Activated naive CD4-positive, alpha-beta T cell treated with anti-CD3 and anti-CD28 coated beads for 36 hours (primary cell): ENCODE measurements around the gene IFNGR1. TPM values are rescaled to one million over a fixed set of nuclear protein-coding genes. Genes with fewer than 3 reads are reported as not detected.

Source experiments
- CTCF ChIA-PET: fragments of 350-600 bp; sonication (Branson Sonifier 250); formaldehyde crosslinking; loops from one replicate; lab custom pipeline; 2021; ENCODE audit warnings: antibody characterized with exemption; lab: Charles Lee
- DNase-seq: peaks from one replicate; pipeline ENCODE4 v3.0.0-alpha.2; 2020
- H3K27ac Mint-ChIP-seq: one replicate; pipeline ENCODE4 v1.8.0; 2021; ENCODE audit warnings: mild to moderate bottlenecking, mixed read lengths
- H3K27me3 Mint-ChIP-seq: one replicate; pipeline ENCODE4 v1.8.0; 2021; ENCODE audit warnings: low read depth, mixed read lengths
- H3K36me3 Mint-ChIP-seq: one replicate; pipeline ENCODE4 v1.8.0; 2021; ENCODE audit warnings: low read depth, mixed read lengths
- H3K4me1 Mint-ChIP-seq: one replicate; pipeline ENCODE4 v1.8.0; 2021; ENCODE audit warnings: low read depth, mixed read lengths
- H3K4me3 Mint-ChIP-seq: one replicate; pipeline ENCODE4 v1.8.0; 2021; ENCODE audit warnings: mild to moderate bottlenecking, moderate library complexity, mixed read lengths
- H3K9me3 Mint-ChIP-seq: one replicate; pipeline ENCODE4 v1.8.0; 2021; ENCODE audit warnings: mixed read lengths
- intact Hi-C: fragments of 100-400 bp; cut with micrococcal nuclease; formaldehyde crosslinking; loops from one replicate; pipeline ENCODE4 v1.15.1; 2023
- total RNA-seq, 2 experiments: library from RNA; stranded (reverse); gene quantifications; one replicate each; pipeline ENCODE4 v1.2.3, GENCODE V29; 2021

Gene IFNGR1
- total RNA-seq = 10 to 100 TPM; 25.5 to 26.4 TPM

DNA sequence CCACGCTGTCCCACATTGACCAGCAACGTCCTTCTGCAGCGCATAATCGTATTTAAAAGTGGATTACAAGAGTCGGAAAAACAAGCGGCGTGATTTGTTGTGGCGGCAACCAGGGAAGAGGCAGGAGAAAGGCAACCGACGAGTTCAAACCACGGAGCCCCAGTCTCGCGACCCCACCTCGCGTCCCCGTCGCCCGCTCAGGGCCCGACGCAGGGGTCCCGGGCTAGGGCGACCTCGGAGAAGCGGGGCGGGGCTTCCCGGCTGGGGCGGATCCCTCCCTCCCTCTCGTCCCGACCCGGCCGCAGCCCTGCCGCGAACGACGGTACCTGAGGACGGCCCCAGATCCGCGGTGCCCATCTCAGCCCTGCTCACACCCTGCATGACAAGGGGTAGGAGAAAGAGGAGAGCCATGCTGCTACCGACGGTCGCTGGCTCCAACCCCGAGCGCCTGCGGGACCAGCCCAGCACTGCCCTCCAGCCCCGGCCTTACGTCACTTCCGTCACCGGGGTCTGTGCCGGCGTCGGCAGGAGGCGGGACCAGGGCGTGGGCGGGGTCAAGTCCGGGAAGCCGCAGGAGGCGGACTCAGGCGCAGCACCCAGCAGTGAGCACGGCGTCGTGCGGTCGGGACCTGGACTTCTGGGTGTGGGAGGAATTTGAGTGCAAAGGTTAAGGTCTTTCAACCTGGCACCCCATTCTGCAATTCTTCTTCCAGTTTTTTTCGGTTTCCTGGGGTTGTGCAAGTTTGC, at the start of gene IFNGR1:
Gene IFNGR1, minus strand, starts transcription at position 469 of the 747 bp plus-strand sequence. Its CDS starts 58 bp downstream, at position 411.
- peaks cover 49% of the 10 kb centered on the region for H3K4me1 Mint-ChIP-seq
- peak within 1 kb of the TSS; percentile 94 for H3K27ac Mint-ChIP-seq
- peaks cover 4% of the 10 kb centered on the region for H3K36me3 Mint-ChIP-seq
- no peaks in the 10 kb centered on the region for H3K9me3 Mint-ChIP-seq
- CTCF ChIA-PET = interaction anchor here (0.6 kb wide), 1 partner anchor 1216 kb away, joined by 3 read pairs; no protein-coding TSS in a partner anchor
- peak; percentile 97 for DNase-seq
- no peaks in the 10 kb centered on the region for H3K27me3 Mint-ChIP-seq
- peak within 1 kb of the TSS; percentile 93 for H3K4me3 Mint-ChIP-seq
- intact Hi-C loops = loop anchor here (1.0 to 5.0 kb wide), 11 partner anchors 15 to 1722 kb away; partner anchors contain the start of genes AHI1, BCLAF1, PEX7 and SLC35D3

DNA sequence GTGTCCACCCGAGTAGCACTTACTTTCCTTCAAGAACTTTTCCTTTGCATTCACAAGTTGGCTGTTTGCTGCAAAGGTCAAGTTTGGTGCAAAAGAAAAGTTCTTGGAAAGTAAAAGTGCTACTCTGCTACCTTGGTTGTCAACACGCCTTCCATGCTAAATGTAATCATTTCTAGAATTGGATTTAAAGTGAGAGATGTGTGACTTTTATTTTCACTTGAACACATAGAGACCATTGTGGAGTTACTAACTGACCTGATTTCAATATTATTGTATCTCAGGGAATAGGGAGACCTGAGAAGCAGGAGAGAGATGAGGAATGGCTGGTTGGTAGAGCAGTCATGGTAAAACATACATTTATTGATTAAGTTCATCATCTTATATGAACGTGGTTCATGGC, 49.7 kb upstream of the IFNGR1 start:
- Mint-ChIP-seq H3K27ac (no peak overlapping the region), H3K4me3 (no peak overlapping the region), H3K4me1 (no peaks in the 10 kb centered on the region), H3K9me3 (no peaks in the 10 kb centered on the region), H3K27me3 (peaks cover 13% of the 10 kb centered on the region), H3K36me3 (no peaks in the 10 kb centered on the region)
- intact Hi-C loops = no loop called here
- CTCF ChIA-PET = interaction anchor here (1.6 to 1.9 kb wide), 2 partner anchors 46 to 147 kb away, joined by 4 to 5 read pairs; no protein-coding TSS in a partner anchor
- DNase-seq = no peak

DNA sequence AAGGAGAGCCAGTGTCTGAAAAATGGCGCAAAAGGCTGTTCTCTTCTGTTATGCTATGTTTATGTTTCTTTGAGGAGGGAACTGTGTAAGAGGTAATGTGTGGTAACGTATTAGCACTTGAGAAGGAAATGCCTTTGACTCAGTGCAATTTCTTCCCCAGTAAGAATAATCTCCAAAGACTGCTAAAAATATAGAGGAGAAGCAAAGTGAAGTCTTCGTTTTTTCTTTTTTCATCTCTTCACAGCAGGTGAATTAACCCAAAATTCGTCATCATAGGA, 47.1 kb upstream of the IFNGR1 start:
- intact Hi-C loops = no loop called here
- Mint-ChIP-seq H3K4me3 (no peak overlapping the region), H3K9me3 (no peaks in the 10 kb centered on the region), H3K27ac (no peak overlapping the region), H3K4me1 (no peaks in the 10 kb centered on the region), H3K27me3 (peaks cover 14% of the 10 kb centered on the region), H3K36me3 (no peaks in the 10 kb centered on the region)
- no peak for DNase-seq
- CTCF ChIA-PET = no interaction called here

DNA sequence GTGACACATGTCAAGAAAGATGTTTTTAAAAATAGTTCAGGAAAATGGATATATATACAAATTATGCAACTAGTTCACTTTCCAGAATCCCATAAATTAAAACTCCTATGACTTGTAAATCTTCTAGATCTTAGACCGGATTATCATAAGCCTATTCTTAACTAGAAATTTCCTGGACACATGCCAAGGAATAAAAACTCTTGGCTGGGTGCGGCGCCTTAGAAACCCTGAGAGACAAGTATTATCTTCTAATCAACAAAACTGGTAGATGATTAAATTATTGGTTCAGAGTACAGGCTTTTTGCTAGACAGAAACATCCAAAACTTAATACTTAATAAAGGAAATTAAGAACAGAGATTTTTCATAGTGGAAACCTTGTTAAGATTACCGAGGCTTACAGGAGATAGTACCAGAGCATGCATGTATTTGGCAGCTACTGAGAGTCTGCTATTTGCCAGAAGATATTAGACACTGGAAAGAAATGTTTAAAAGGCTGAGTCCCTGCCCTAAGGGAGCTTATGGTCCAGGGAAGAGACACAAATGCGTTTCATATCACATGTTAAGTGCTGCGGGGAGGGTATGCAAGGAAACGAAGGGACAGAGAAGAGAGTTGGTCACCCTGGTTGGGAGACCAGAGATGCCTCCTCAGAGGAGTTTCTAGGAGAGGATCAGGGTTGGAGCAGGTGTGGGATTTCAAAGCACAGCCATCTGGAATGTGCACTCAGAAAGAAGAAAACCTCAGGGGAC, 46.5 kb upstream of the IFNGR1 start:
- CTCF ChIA-PET = no interaction called here
- no peak for DNase-seq
- Mint-ChIP-seq H3K9me3 (no peaks in the 10 kb centered on the region), H3K4me3 (no peak overlapping the region), H3K36me3 (no peaks in the 10 kb centered on the region), H3K4me1 (no peaks in the 10 kb centered on the region), H3K27ac (no peak overlapping the region), H3K27me3 (peaks cover 14% of the 10 kb centered on the region)
- intact Hi-C loops = no loop called here

DNA sequence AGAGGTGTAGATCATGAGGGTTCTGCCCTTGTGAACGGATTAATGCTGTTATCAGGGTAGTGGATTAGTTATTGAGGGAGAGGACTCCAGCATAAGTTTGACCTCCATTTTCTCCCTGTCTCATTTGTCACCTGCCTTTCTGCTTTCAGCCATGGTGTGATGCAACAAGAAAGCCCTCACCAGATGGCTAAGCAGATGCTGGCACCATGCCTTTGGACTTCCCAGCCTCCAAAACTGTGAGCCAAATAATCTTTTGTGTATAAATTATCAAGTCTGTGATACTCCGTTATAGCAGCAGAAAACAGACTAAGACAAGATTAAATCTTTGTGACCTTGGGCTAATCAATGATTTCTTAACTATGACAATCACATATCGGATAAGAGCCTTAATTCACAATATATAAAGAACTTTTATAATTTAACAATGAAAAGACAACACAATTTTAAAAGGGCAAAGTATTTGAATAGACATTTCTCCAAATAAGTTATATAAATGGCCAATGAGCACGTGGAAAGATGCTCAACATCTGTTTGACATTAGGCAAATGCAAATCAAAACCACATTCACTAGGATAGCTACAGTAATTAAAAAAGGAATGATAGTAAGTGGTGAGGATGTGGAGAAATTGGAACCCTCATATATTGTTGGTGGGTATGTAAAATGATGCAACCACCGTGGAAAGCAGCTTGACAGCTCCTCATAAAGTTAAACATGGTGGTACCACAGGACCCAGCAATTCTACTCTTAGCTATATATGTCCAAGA, 45.3 kb upstream of the IFNGR1 start:
- Mint-ChIP-seq H3K27ac (no peak overlapping the region), H3K4me3 (no peak overlapping the region), H3K4me1 (no peaks in the 10 kb centered on the region), H3K9me3 (no peaks in the 10 kb centered on the region), H3K36me3 (no peaks in the 10 kb centered on the region), H3K27me3 (peaks cover 14% of the 10 kb centered on the region)
- intact Hi-C loops = loop anchor here (5.0 kb wide), 1 partner anchor 62 kb away; no protein-coding TSS in a partner anchor
- CTCF ChIA-PET = interaction anchor here (0.6 kb wide), 1 partner anchor 322 kb away, joined by 3 read pairs; no protein-coding TSS in a partner anchor
- DNase-seq = no peak

DNA sequence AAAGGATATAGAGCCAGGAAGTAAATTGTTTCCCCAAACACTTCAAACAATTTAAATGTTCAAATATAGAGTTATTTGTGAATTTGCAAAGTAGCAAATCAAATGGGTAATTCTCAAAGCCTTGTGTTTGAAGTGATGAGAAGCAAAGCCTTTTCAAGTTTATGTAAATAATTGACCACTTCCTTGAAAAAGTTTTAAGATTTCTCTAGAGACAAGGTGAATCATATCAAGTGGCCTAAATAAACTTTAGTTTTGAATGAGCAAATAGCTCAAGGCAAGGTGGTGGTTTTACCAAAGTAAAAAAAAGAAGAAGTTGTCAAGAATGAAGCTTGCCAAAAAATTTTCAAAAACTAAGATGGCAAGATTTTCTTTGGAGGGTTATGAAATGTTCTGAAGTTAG, 42.6 kb upstream of the IFNGR1 start:
- H3K36me3 Mint-ChIP-seq = no peaks in the 10 kb centered on the region
- peaks cover 12% of the 10 kb centered on the region for H3K27me3 Mint-ChIP-seq
- H3K4me3 Mint-ChIP-seq = no peak overlapping the region
- intact Hi-C loops = loop anchor here (5.0 kb wide), 1 partner anchor 59 kb away; no protein-coding TSS in a partner anchor
- H3K9me3 Mint-ChIP-seq = no peaks in the 10 kb centered on the region
- DNase-seq = no peak
- CTCF ChIA-PET = no interaction called here
- no peaks in the 10 kb centered on the region for H3K4me1 Mint-ChIP-seq
- H3K27ac Mint-ChIP-seq = no peak overlapping the region

DNA sequence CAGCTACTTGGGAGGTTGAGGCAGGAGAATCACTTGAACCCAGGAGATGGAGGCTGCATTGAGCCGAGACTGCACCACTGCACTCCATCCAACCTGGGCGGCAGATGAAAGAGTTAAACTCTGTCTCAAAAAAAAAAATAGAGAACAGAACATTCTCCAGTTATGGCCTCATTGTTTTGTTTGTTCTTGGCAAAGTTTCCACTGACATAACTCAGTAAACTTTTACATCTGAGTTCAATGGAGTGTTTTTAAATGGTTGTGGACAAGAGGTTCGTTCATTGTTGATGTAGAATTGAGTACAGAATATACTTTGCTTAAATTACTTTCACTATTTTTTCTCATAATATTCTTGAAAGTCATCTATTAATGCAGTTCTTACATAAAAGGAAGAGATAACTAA, 42.2 kb upstream of the IFNGR1 start:
- intact Hi-C loops = loop anchor here (5.0 kb wide), 1 partner anchor 59 kb away; no protein-coding TSS in a partner anchor
- H3K27ac Mint-ChIP-seq = no peak overlapping the region
- peaks cover 12% of the 10 kb centered on the region for H3K27me3 Mint-ChIP-seq
- CTCF ChIA-PET = interaction anchor here (1.4 kb wide), 1 partner anchor 184 kb away, joined by 4 read pairs; no protein-coding TSS in a partner anchor
- H3K4me3 Mint-ChIP-seq = no peak overlapping the region
- H3K36me3 Mint-ChIP-seq = no peaks in the 10 kb centered on the region
- DNase-seq = no peak
- H3K9me3 Mint-ChIP-seq = peaks cover under 1% of the 10 kb centered on the region
- H3K4me1 Mint-ChIP-seq = no peaks in the 10 kb centered on the region

DNA sequence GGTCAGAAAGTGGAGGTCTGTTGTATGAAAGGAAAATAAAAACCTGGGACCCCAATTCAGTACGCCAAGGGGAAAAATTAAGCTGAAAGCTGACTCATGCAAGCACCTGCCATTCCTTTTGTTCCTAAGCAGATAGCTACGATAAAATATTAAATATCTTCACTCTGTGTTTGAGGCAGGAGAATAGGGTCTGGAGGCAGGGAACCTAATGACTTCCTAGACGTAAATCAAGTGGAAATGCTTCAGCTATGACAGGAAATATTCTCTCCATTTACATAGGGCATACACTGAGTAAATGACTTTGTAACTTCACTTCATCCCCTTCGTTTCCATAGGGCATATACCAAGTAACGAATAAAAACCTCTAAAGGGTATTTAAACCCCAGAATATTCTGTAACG, 41.0 kb upstream of the IFNGR1 start:
- Mint-ChIP-seq H3K4me3 (no peak overlapping the region), H3K4me1 (no peaks in the 10 kb centered on the region), H3K9me3 (peaks cover 4% of the 10 kb centered on the region), H3K27me3 (peaks cover 12% of the 10 kb centered on the region), H3K36me3 (no peaks in the 10 kb centered on the region), H3K27ac (no peak overlapping the region)
- CTCF ChIA-PET = interaction anchor here (0.6 to 1.4 kb wide), 2 partner anchors 8 to 183 kb away, joined by 4 read pairs; no protein-coding TSS in a partner anchor
- DNase-seq = no peak
- intact Hi-C loops = loop anchor here (5.0 kb wide), 1 partner anchor 58 kb away; no protein-coding TSS in a partner anchor

DNA sequence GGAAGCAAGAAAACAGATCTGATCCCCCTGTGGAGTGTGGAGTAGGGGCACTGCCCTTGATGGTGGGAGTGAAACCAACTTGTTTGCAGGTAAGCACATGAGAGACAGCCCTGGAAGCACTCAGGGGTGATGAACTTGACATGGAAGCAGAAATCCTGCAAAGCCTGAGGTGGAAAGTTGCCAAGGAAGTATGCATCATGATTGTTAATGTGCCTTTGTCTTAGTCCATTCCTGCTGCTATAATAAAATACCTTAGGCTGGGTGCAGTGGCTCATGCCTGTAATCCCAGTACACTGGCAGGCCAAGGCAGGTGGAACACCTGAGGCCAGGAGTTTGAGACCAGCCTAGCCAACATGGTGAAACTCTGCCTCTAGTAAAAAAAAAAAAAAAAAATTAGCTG, 40.2 kb upstream of the IFNGR1 start:
- no peaks in the 10 kb centered on the region for H3K4me1 Mint-ChIP-seq
- H3K27ac Mint-ChIP-seq = no peak overlapping the region
- no peak overlapping the region for H3K4me3 Mint-ChIP-seq
- intact Hi-C loops = no loop called here
- H3K36me3 Mint-ChIP-seq = peaks cover 5% of the 10 kb centered on the region
- no peak for DNase-seq
- CTCF ChIA-PET = interaction anchor here (0.6 kb wide), 1 partner anchor 9 kb away, joined by 4 read pairs; no protein-coding TSS in a partner anchor
- H3K9me3 Mint-ChIP-seq = peaks cover 11% of the 10 kb centered on the region
- H3K27me3 Mint-ChIP-seq = peaks cover 11% of the 10 kb centered on the region

DNA sequence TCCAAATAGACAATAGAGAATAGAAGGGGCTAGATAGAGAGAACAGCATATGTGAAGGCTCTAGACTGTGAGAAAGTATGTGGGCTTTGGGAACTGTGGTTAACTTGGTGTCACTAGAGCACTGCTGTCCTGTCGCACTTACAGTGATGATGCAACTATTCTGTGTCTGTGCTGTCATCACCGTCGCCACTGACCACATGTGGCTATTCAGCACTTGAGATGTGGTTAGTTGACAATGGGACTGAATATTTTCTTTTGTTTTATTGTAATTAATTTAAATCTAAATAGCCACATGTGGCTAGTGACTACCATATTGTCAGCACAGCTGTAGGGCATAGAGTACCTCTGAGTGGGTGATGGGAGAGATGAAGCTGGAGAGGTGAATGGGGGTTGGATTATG, 39.0 kb upstream of the IFNGR1 start:
- H3K9me3 Mint-ChIP-seq = peaks cover 16% of the 10 kb centered on the region
- intact Hi-C loops = no loop called here
- peaks cover 7% of the 10 kb centered on the region for H3K27me3 Mint-ChIP-seq
- no peaks in the 10 kb centered on the region for H3K4me1 Mint-ChIP-seq
- CTCF ChIA-PET = no interaction called here
- peaks cover 5% of the 10 kb centered on the region for H3K36me3 Mint-ChIP-seq
- no peak overlapping the region for H3K27ac Mint-ChIP-seq
- no peak overlapping the region for H3K4me3 Mint-ChIP-seq
- DNase-seq = no peak

DNA sequence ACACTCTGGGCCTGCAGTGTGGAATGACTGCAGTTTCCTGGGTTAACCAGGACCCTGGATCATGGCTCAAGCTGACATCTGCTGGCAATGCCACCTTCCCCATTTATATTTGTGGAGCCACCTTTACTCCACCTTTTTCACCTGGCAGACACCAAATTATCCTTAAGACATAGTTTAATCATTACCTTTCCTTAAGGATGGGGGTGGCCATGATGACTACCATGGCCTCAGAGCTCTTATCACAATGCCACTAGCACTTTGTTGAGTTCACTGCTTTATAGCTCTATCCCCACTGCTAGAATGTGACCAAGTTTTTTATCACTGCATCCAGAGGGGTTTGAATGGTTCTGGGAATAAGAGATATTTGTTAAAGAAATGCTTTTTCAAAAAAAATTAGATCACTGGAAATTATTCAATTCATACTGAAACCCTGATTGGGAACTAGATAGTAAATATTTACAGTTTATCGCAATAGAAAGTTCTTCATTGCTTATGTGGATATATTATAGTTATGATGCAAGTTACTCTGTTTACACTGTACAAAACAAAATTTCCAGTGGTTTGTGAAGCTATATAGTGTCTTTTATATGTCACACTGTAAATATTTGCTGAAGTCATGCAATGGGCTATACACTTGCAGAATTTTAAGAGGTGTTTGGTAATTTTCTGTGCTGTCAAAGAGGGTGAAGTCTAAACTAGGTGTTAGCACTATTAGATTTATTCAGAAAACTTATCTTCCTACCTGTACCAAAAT, 37.3 kb upstream of the IFNGR1 start:
- H3K4me3 Mint-ChIP-seq = no peak overlapping the region
- H3K27ac Mint-ChIP-seq = no peak overlapping the region
- H3K27me3 Mint-ChIP-seq = peaks cover 8% of the 10 kb centered on the region
- no peak for DNase-seq
- H3K4me1 Mint-ChIP-seq = no peaks in the 10 kb centered on the region
- H3K9me3 Mint-ChIP-seq = peaks cover 16% of the 10 kb centered on the region
- intact Hi-C loops = no loop called here
- peaks cover 5% of the 10 kb centered on the region for H3K36me3 Mint-ChIP-seq
- CTCF ChIA-PET = no interaction called here
